AG08396 (cell line): ENCODE results near the gene MYLK.

Source experiments
- DNase-seq: peaks from one replicate; pipeline ENCODE4 v3.0.0; 2012; ENCODE audit warnings: low spot score, mixed read lengths

MYLK gene

DNA sequence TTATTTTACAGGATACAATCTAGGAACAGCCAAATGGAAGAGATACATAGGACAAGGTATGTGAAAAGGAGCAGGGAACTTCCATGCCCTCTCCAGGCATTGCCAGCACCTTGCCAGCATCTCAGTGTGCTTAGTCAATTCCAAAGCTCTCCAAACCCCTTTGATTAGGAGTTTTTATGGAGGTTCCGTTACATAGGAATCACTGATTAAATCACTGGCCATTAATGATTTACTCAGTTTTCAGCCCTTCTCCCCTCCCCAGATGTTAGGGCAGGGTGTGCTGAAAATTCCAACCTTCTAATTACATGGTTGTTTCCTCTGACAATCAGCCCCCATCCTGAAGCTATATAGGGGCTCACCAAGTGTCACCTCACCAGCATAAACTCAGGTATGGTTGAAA is 11.5 kb downstream of the MYLK start:
- no peak for DNase-seq

GRCh38 chr3:123871946-123872345 is 12.2 kb downstream of the MYLK start:
- no peak for DNase-seq

DNA sequence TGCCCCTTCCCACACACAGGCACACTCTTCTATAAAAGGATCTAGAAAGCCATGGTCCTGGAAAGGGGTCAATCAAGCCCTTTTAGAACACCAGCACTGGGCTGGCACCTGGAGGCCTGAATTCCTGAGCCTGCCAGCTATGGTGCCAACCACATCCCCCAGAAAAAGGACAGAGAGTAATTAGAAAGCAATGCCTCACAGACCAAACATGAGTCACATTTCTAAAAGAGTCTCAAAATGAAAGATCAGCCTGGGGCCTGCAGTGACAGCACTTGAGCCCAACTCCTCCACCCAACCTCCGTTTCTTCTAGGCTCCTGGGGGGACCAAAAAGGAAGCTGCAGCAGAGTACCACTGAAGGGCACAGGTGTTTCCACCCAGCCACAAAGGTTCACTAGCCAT is 14.1 kb downstream of the MYLK start:
- peak; percentile 69 for DNase-seq

DNA sequence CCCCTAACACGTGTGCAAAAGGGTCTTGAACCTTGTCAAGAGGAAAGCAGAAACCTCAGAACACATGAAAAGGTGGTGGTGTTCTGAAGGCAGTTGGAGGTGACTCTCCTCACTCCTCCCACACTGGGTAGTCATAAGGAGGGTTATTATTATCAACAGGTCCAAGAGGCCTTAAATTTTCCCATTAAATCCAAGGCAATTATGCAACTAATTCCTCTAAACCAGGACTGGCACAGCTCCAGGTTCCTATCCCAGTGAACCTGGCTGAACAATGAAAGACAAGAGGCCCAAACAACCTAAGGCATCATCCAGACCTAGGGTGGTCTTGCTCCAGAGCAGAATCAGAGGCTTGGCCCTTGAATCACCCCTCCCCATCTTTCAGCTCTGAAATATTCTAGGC is 15.0 kb downstream of the MYLK start:
- no peak for DNase-seq

- DNase-seq: no peak
These were observed 19.4 kb downstream of the MYLK start for GRCh38 chr3:123864706-123865105.

DNA sequence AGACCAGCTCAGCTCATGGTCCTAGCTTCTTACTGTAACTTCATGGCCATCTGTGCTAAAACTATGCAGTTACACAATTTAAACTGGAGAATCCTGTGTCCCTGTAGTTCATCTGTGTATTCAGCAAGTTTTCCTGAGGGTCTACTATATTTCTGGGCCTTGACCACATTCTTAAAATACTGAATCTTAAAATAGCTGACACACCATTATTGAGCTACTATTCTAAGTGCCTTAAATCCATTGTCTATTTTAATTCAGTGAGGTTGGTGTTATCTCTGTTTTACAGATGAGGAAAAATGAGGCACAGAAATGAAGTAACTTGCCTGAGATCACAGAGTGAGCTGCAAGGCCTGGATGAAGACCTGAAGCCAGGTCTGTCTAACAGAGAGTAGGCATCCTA is 22.0 kb downstream of the MYLK start:
- DNase-seq: no peak

- DNase-seq: no peak
These were observed 22.9 kb downstream of the MYLK start for GRCh38 chr3:123861081-123861836.

GRCh38 chr3:123859177-123859576 is 25.0 kb downstream of the MYLK start:
- no peak for DNase-seq

DNA sequence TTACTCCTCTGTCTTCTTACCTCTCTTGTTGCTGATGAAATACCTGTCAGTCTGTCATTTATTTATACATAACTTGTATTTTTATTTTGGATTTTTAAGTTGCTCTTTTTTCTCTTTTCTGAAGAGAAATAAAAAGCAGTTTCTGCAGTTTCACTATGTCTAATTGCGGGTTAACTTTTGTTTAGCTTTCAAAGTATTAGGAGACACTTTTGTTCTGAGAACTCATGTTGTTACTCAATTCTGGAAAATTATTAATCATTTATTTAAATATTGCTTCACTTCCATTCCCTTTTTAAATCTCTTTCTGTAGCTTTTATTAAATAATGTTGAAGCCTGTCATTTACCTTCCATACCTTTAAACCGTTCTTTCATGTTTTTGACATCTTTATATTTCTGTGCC is 29.2 kb downstream of the MYLK start:
- no peak for DNase-seq

GRCh38 chr3:123853686-123854372 is 30.3 kb downstream of the MYLK start:
- no peak for DNase-seq

DNA sequence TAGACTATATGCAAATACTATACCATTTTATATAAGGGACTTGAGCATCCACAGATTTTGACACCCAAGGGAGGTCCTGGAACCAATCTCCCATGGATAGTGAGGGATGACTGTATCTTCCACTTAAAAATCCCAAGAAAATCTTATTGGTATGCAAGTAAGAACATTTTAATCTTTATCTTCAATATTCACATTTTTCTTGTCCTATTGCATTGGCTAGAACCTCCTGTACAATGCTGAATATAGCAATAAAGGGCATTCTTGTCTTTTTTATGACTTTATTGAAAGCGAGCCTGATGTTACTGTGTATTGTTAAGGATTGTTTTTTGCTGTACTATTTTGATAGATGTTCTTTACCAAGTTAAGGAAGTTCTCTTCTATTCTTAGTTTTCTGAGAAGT is 36.9 kb downstream of the MYLK start:
- no peak for DNase-seq

DNA sequence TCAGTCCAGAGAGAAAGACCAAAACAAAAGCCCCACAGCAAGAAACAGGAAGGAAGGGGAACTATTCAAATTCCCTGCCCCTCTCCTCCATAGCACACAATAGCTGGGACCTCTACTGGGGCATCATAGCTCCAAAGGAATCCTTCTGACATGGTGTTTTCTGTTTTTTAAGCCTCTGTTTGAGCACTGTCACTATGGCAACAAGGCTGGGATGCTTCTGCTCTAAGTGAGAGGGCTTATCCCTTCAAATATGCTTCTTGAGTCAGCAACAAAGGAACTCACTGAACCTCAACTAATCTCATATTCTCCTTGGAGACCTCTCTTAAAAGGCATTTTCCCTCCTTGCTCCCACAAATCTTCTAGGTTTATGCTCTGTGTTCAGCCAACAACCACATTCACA is 40.5 kb downstream of the MYLK start:
- DNase-seq: peak; percentile 26

DNA sequence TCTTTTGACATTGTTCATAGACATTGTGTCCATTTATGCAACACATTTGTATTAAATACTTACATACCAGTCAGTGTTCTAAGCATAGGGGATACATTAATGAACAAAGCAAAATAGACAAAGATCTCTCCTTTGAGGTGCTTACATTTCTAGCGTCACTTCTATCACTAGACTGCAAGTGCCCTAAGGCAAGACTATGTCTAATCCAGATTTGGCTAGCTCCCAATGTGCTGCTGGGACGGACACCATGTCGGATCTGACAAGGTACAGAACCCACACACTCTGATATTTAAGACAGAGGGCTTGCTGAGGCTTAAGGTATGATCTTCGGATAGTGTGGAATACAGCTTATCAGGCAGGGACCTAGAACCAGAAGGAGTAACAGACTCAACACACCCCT is 41.4 kb downstream of the MYLK start:
- DNase-seq: no peak

DNA sequence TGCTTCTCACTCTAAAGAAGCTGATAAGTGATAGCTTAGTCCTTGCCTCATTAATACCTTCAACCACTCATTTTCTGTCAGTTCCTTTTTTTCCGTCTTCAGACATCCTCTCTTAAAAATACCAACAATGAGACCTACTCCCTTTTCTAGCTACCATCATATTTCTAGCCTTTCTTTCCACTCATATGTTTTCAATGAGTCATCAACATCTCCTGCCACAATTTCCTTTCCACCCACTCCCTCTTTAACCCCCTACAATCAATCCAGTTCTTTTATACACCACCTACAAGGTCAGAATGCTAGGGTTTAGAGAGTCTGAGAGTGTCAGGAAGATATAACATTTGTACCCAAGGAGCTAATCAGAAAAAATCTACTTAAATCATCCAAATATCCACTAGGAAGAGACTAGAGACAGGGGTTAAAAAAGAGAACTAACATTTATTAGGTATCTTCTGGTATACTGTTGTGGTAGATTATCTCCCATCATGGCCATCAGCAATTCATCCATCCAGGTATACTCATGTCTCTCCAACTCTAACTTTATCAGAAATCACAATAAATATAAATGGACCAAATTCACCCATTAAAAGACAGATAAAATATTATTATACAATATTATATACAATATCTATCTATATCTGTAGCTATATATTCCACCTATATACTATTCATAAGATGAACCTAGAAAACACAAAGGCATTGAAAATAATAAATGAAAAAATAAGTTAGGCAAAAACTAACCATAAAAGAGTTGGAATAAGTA is 42.5 kb downstream of the MYLK start:
- no peak for DNase-seq

DNA sequence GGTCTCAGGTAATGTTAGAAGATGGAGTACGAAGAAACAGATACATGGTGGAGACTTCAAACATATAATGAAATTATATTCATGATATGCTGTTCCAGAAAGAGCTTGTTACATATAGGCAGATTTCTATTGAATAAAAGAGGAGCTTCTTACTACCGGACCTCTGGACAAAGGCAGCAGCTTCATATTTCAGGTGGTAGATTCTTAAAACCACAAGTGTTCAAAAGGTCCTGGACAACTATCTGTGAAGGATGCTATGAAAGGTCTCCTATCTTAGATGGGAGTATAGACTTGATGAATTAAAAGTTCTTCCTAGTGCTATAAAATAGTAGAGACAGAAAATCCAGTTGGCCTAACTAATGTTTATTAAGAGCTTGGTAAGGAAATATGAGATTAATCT is 43.2 kb downstream of the MYLK start:
- DNase-seq: no peak

GRCh38 chr3:123837858-123838257 is 46.3 kb downstream of the MYLK start:
- DNase-seq: no peak

DNA sequence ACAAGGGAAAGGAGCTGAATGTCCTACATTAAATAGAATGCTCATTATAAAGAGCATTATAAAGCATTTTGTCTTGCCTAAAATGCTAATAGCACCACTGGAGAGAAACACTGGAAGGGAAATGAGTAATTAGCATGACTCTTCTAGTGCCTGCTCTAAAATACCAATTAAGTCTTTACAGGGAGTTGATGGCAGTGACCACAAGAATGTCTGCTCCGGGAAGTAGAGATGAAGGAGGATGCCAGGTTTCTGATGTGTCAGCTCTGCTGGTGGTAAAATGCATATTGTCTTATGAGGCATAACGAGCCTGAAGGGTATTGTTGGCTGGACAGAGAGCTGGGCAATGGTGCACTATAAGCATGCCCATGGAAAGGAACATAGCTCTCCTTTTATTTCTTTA is 49.5 kb downstream of the MYLK start:
- DNase-seq: peak; percentile 38

GRCh38 chr3:123833398-123833785 is 50.7 kb downstream of the MYLK start:
- DNase-seq: no peak

- DNase-seq: no peak
These were observed 51.3 kb downstream of the MYLK start for GRCh38 chr3:123832692-123833397.

DNA sequence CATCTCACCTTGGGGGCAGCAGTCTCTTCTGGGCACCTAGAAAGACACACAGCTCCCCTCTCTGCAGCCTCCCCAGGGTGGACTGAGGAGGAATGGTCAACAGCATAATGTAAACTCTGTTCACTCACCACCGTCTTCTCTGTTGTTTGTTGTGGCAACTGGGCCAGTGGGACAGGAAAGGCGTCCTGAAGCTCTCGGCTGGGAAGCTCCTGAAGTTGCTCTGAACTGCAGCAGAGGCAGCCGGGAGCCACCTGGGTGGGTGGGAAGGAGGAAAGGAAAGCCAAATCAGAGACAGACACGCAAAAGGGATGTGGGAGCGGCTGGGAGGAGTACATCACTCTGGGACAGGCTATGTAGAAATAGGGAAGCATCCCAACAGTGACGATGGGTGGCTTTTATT is 52.7 kb downstream of the MYLK start:
- no peak for DNase-seq

GRCh38 chr3:123821920-123822319 is 62.2 kb downstream of the MYLK start:
- no peak for DNase-seq

DNA sequence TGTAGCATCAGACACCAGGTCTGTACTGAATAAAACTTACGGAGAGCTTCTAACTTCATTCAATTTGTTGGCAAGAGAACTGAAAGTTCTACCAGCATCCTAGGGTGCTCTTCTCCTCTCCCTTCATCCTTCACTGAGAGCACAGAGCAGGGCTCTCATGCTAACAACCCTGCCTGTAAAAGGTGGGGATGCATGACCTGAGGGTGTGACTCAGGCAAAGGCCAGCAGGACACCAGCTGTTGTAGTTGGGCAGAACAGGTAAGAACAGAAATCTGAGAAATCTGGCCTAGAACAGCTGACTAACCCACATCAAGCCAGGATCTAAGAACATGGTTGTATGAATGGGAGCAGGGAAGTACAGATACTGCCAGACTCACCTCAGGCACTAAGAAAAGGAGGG is 64.2 kb downstream of the MYLK start:
- DNase-seq: no peak
